ENCODE results near the gene GNB1L. TPM values are rescaled to one million over a fixed set of nuclear protein-coding genes. Genes with fewer than 3 reads are reported as not detected.

Gene GNB1L
- total RNA-seq, 1 experiment from 2014 or later = 17.7 TPM

- no peak overlapping the region for H3K4me3 ChIP-seq
- no peak overlapping the region for H3K27ac ChIP-seq
- peaks cover 42% of the 10 kb centered on the region for H3K36me3 ChIP-seq
- DNase-seq (ENCODE audit: low read depth in 1 of 2, low spot score in 2 of 2) = no peak
- peaks cover 28% of the 10 kb centered on the region for H3K4me1 ChIP-seq (replicated peaks)
- H3K27me3 ChIP-seq (replicated peaks) = no peaks in the 10 kb centered on the region
- H3K9me3 ChIP-seq (replicated peaks) = no peaks in the 10 kb centered on the region
Measured at GRCh38 chr22:19895160-19895849, 40.6 kb upstream of the GNB1L start.

DNA sequence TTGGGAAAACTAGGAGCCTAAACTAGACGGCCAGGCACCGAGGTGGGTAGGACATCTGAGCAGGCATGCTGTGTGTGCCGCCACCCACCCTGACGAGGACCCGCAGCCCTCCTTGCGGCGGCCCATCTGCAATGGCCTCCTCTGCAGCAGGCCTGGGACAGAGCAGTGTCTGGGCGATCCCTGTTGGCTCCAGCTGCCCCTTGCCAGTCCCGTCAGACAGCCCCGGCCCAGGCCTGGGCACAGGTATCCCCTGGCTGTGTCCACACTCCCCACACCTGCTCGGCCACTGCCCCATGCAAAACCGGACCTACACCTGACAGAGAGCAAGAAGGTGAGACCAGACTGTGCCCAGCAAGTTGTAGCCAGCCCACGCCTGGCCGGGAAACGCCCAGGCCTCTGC is 38.7 kb upstream of the GNB1L start:
- Histone ChIP-seq H3K4me1 (replicated peaks) (peaks cover 28% of the 10 kb centered on the region), H3K36me3 (peaks cover 45% of the 10 kb centered on the region), H3K27ac (no peak overlapping the region), H3K4me3 (no peak overlapping the region), H3K9me3 (replicated peaks) (no peaks in the 10 kb centered on the region), H3K27me3 (replicated peaks) (no peaks in the 10 kb centered on the region)
- no peak for DNase-seq (ENCODE audit: low read depth in 1 of 2, low spot score in 2 of 2)

DNA sequence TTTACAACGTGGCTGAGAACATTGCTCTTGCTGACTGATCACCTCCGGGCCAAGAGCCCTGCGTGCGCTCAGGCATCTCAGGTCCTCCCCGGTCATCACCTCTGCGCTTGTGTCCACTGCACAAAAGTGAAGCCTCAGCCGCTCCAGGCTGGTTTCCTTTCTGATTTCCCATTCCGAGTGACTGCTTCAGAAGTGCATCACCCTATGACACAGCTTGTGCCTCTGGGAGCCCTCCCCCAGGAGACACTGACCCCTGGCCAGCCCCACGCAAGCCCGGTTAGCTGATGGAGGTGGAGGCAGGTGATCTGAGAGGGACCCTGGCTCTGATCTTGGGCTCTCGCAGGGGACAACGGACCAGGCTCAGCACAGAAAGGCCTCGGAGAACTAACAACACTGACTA is 38.3 kb upstream of the GNB1L start:
- Histone ChIP-seq H3K36me3 (peaks cover 49% of the 10 kb centered on the region), H3K27me3 (replicated peaks) (no peaks in the 10 kb centered on the region), H3K27ac (no peak overlapping the region), H3K4me3 (no peak overlapping the region), H3K4me1 (replicated peaks) (peaks cover 29% of the 10 kb centered on the region), H3K9me3 (replicated peaks) (no peaks in the 10 kb centered on the region)
- DNase-seq (ENCODE audit: low read depth in 1 of 2, low spot score in 2 of 2) = no peak

GRCh38 chr22:19892257-19892879 is 37.7 kb upstream of the GNB1L start:
- H3K36me3 ChIP-seq = peaks cover 51% of the 10 kb centered on the region
- DNase-seq (ENCODE audit: low read depth in 1 of 2, low spot score in 2 of 2) = no peak
- no peak overlapping the region for H3K4me3 ChIP-seq
- peaks cover 33% of the 10 kb centered on the region for H3K4me1 ChIP-seq (replicated peaks)
- no peaks in the 10 kb centered on the region for H3K9me3 ChIP-seq (replicated peaks)
- H3K27me3 ChIP-seq (replicated peaks) = no peaks in the 10 kb centered on the region
- H3K27ac ChIP-seq = peak overlapping the region; percentile 59

DNA sequence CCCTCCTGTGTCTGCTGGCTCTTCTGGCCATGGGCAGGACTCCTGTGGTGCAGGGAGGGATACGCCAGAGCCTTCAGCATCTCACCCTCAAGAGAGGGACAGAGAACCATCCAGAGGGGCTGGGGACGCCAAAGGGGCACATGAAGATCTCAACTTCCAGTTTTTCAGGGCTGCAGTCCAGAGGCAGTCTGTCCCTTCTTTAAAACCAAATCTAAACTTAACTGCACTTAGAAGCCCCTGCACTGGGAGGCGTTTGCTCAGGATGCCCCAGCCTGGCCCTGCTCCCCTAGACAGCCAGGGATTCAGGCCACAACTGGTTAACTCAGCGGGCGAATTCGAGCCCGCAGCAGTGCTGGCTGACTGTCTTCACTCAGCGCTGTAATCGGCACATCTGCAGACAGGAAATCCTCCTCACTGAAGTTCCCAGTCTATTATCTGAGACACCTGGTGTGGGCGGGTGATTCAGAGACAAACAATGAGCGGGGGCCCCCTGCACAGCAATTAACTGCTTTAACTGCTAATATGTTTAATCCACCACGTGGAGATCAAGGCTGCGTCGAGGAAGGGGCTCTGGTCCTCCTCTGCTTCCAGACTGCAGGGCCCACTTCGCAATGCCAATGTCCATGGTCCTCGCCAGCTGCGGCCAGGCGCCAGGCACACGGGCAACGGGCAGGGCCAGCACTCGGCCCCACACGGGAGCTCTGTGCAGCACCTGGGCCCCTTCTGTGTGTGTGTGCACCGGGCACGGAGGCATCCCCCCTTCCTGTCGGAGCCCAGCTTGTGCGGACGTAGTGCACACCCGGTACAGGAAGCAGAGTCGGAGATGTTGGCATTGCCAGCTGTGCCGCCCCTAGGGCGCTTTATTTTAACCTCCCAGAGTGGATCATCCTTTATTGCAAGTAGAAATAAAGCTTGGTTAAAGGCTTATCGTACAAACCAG is 36.9 kb upstream of the GNB1L start:
- Histone ChIP-seq H3K36me3 (peaks cover 48% of the 10 kb centered on the region), H3K4me3 (no peak overlapping the region), H3K27me3 (replicated peaks) (no peaks in the 10 kb centered on the region), H3K27ac (peak overlapping the region; percentile 59), H3K9me3 (replicated peaks) (no peaks in the 10 kb centered on the region), H3K4me1 (replicated peaks) (peaks cover 41% of the 10 kb centered on the region)
- peak; percentile 72 to 75 for DNase-seq (ENCODE audit: low read depth in 1 of 2, low spot score in 2 of 2)

DNA sequence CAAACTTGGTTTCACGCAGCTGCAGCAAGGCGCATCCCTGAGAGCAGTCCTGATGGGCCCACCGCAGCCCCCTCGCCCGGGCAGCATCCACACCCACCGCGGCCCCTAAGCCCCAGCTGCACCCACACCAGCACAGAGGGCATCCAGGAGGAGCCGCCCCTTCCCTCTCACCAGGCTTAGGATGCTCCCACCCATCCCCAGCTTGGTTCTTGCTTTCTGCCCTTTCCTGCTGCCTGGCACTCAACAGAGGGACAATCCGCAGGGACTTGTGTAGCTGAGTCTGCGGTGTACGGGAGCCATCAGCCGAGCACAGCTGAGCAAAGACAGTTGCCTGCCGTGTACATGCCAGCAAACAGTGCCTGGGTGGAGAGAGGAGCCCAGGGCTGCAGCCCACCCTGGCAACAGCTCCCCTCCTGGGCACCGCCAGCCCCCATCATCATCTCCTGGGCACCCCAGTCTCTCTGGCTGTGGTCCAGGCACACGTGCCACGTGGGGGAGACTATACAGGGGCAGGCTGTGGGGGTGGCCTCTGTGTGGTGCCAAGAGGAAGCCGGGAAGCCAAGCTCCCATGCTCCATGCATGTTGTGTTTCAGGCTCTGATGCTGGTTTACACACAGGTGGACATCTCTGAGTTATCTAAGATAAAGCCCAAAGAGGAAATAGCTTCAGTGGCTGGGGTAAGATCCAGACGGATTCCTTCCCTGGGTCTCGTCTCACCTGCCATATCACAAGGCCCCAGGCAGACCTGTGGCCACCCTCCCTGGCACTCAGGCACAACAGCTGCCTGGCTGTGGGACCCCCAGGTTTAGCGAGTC is 36.0 kb upstream of the GNB1L start:
- Histone ChIP-seq H3K36me3 (peaks cover 48% of the 10 kb centered on the region), H3K27me3 (replicated peaks) (no peaks in the 10 kb centered on the region), H3K27ac (no peak overlapping the region), H3K4me3 (no peak overlapping the region), H3K4me1 (replicated peaks) (peaks cover 42% of the 10 kb centered on the region), H3K9me3 (replicated peaks) (no peaks in the 10 kb centered on the region)
- no peak for DNase-seq (ENCODE audit: low read depth in 1 of 2, low spot score in 2 of 2)

- Histone ChIP-seq H3K27ac (no peak overlapping the region), H3K27me3 (replicated peaks) (no peaks in the 10 kb centered on the region), H3K9me3 (replicated peaks) (no peaks in the 10 kb centered on the region), H3K36me3 (peaks cover 44% of the 10 kb centered on the region), H3K4me3 (no peak overlapping the region), H3K4me1 (replicated peaks) (peaks cover 42% of the 10 kb centered on the region)
- no peak for DNase-seq (ENCODE audit: low read depth in 1 of 2, low spot score in 2 of 2)
Measured at GRCh38 chr22:19889951-19890350, 35.3 kb upstream of the GNB1L start.

DNA sequence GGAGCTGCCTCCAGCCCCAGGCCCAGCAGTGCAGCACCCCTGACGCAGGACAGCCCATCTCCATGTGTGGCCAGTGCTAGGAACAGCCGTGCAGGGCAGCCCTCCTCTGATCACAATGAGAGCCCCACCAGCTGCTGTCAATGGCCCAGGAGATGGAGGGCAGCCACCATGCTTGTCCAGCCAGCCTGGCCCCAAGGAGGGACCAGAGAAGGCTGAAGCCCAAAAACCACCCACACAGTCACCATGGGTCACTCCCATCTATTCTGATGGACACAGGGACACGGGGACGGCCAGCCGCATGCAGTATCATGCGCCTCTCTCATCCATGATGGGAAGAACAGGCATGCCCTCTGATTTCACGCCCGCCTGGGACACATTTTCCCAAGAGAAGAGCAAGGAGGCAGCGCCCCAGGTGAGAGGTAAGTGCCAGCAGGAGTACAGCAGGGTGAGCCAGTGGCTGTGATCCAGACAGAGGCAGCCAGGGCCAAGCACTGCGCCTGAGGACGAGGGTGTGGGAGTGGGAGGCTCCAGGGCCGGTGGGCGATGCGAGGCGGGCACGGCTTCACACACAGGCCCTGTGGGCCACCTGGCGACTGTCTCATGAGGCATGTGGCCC is 33.6 kb upstream of the GNB1L start:
- no peaks in the 10 kb centered on the region for H3K9me3 ChIP-seq (replicated peaks)
- no peaks in the 10 kb centered on the region for H3K27me3 ChIP-seq (replicated peaks)
- peaks cover 32% of the 10 kb centered on the region for H3K36me3 ChIP-seq
- no peak for DNase-seq (ENCODE audit: low read depth in 1 of 2, low spot score in 2 of 2)
- H3K27ac ChIP-seq = no peak overlapping the region
- H3K4me3 ChIP-seq = no peak overlapping the region
- H3K4me1 ChIP-seq (replicated peaks) = peaks cover 46% of the 10 kb centered on the region

DNA sequence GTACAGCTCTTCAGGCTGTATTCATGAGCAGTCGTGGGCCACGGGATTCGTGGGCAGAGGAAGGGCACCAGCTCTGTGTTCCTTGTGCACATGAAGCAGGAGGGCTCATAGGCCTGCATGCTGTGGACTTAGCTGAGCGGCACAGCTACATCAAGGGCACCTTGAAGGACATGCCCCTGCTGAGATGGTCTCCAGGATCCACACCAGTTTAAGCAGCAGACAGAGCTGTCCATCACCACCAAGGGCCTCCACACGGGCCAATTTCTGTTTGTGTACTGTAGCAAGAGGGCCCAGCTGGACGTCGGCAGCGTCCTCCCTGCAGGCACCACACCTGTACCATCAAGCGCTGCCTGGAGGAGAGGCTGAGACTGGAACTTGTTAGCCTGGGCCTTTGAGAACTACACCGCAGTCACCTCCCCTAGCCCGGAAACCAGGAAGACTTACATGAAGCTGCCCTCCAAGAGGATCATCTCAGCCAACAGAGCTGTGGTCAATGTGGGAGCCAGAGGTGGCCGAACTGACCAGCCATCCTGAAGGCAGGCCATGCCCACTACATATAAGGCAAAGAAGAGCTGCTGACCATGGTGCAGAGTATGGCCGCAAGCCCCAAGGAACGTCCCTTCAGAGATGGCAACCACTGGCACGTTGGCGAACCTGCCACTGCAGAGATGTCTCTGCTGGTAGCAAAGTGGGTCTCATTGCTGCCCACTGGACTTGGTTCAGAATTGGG is 32.7 kb upstream of the GNB1L start:
- Histone ChIP-seq H3K9me3 (replicated peaks) (no peaks in the 10 kb centered on the region), H3K4me3 (no peak overlapping the region), H3K36me3 (peaks cover 28% of the 10 kb centered on the region), H3K27ac (no peak overlapping the region), H3K27me3 (replicated peaks) (no peaks in the 10 kb centered on the region), H3K4me1 (replicated peaks) (peaks cover 47% of the 10 kb centered on the region)
- DNase-seq (ENCODE audit: low read depth in 1 of 2, low spot score in 2 of 2) = no peak

- H3K9me3 ChIP-seq (replicated peaks) = no peaks in the 10 kb centered on the region
- H3K4me3 ChIP-seq = no peak overlapping the region
- no peaks in the 10 kb centered on the region for H3K27me3 ChIP-seq (replicated peaks)
- peaks cover 28% of the 10 kb centered on the region for H3K36me3 ChIP-seq
- no peak for DNase-seq (ENCODE audit: low read depth in 1 of 2, low spot score in 2 of 2)
- peaks cover 47% of the 10 kb centered on the region for H3K4me1 ChIP-seq (replicated peaks)
- H3K27ac ChIP-seq = no peak overlapping the region
Measured at GRCh38 chr22:19886605-19887255, 32.1 kb upstream of the GNB1L start.

DNA sequence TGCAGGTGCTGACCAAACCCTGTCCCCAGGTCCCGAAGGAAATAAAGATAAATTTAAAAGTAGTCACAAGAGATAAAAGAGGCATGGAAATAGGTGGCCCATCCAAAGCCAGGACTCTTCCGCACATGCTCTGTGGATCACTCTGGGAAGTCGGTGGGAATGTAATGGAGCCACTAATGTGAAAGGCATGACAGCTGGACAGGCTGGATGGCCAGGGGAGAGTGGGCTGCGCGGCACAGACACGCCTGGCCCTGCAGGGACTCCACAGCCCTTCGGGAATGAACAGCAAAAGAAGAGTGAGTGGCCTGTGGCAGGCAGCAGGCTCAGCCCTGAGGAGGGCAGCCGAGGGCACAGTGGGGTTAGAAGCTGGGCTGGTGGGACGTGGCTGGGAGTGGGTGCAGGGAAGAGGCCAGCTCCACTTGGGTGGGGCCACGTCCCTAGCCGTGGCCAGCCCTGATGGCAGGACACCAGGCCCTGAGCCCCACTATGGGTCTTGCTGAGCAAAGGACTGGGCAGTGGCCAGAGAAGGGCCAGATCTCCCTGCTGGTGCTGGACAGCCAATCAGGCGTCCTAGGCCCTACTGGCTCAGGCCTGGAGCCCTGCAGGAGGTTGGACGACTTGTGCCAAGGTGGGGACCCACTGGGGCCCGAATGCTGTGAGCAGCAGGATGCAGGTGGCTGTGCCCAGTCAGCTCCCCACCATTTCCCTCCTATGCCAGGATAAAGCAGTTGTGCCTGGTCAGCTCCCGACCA is 31.3 kb upstream of the GNB1L start:
- Histone ChIP-seq H3K27ac (no peak overlapping the region), H3K36me3 (peaks cover 22% of the 10 kb centered on the region), H3K4me1 (replicated peaks) (peaks cover 44% of the 10 kb centered on the region)

More for the DNA sequence above, 31.3 kb upstream of the GNB1L start:
- Histone ChIP-seq H3K27me3 (replicated peaks) (no peaks in the 10 kb centered on the region), H3K9me3 (replicated peaks) (no peaks in the 10 kb centered on the region), H3K4me3 (no peak overlapping the region)
- DNase-seq (ENCODE audit: low read depth in 1 of 2, low spot score in 2 of 2) = no peak
